Measurements from ENCODE around the gene KRTAP10-3.

KRTAP10-3 gene

GRCh38 chr21:44508711-44509445 lies 49.7 kb downstream of the KRTAP10-3 start:
- no peak for DNase-seq

DNA sequence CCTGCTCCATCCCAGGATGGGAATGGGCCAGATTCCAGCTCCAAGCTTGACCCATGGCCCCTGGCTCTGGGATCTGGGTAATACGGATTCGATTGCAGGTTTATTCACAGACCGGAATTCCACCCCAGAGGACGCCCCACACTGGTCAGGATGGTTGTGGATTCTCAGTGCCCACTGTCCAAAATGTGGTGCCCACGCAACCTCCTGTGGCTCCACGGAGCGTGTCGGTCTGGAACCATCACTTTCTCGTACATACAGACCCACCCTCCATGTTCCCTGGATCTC lies 50.2 kb downstream of the KRTAP10-3 start:
- DNase-seq: no peak
